ENCODE data around the gene GALNT1. TPM values are rescaled to one million over a fixed set of nuclear protein-coding genes. Genes with fewer than 3 reads are reported as not detected.

The GALNT1 gene
- total and polyA plus RNA-seq, 9 of the 15 experiments (the other 6 are each of a cell fraction or from before 2014, with no cell fraction given): 14.4 to 54.1 (median 36.6) TPM

DNA sequence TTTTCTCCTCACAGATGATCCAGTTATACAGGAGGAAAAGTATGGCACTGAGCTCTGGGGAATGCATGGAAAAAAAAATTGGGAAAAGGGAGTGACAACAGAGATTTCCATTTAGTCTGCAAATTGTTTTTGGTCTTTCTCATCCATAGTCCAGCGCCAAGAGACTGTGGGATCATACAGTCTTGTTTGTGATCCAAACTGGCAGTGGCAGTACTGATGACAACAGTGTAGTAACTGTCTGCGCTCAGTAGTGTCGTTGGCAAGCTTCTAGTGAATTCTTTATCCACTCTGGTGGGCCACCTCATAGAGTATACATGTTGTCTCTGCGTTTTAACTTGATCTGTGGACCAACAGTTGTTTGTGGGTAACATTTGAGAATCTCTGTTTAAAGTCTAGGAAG, 37.9 kb downstream of the GALNT1 start:
- in situ Hi-C loops (cut with MboI) (no loop called here), intact Hi-C loops (cut with micrococcal nuclease) (no loop called here)
- Histone ChIP-seq H4K20me1 (replicated peaks; ENCODE audit: control insufficient read depth, insufficient read depth, low read length) (no peaks in the 10 kb centered on the region), H3K9ac (ENCODE audit: insufficient read depth in 1 of 2, low read depth in 2 of 2, low read length in 2 of 2) (no peak overlapping the region), H3K79me2 (ENCODE audit: control insufficient read depth, insufficient read depth, low read length) (no peaks in the 10 kb centered on the region; the same call in 2 of the 3 replicates), H3K4me3 (no peak overlapping the region), H3K27me3 (ENCODE audit: control insufficient read depth in 2 of 2, insufficient read depth in 2 of 2, low read length in 2 of 2) (no peaks in the 10 kb centered on the region), H3K9me3 (replicated peaks; ENCODE audit: control insufficient read depth, insufficient read depth, low read depth, low read length) (no peaks in the 10 kb centered on the region), H3K4me2 (ENCODE audit: insufficient read depth, low read length) (no peak overlapping the region; the same call in 1 of the 2 replicates), H3K9me1 (ENCODE audit: control insufficient read depth, insufficient read depth, low read length) (no peaks in the 10 kb centered on the region), H2AFZ (ENCODE audit: low read depth, low read length) (no peak overlapping the region), H3K36me3 (ENCODE audit: control insufficient read depth, insufficient read depth, low read length) (no peaks in the 10 kb centered on the region), H3K27ac (ENCODE audit: extremely low read depth, low read depth, low read length) (no peak overlapping the region; the same call in 2 of the 3 replicates), H3K4me1 (replicated peaks in 1 of 2; ENCODE audit: control insufficient read depth in 2 of 2, insufficient read depth in 2 of 2, low read length in 2 of 2) (peaks cover 0 to 15% of the 10 kb centered on the region in 2 experiments; a peak in 3 of 5 replicates)
- 52% methylated on average over 4 of the region's 4 CpGs for WGBS (ENCODE audit: insufficient coverage, low coverage, missing lambda C conversion rate)
- ATAC-seq (peak; percentile 52), FAIRE-seq (no peak), DNase-seq (ENCODE audit: extremely low read depth in 1 of 4, low spot score in 3 of 4) (no peak)
- CTCF ChIA-PET (ENCODE audit: low intra/inter-chr PET ratio): no interaction called here
- BruUV-seq (replicated peaks): no TSS peak
- POLR2A ChIA-PET: interaction anchor here (0.6 to 3.8 kb wide), 3 partner anchors 10 to 37 kb away, joined by 3 to 22 read pairs (median 5); no protein-coding TSS in a partner anchor
- TF ChIP-seq NCOA6 (IDR thresholded peaks at IDR 0.05) (no peak), ZNF347 (CRISPR knock-in tag; IDR thresholded peaks at IDR 0.05; ENCODE audit: low read depth) (no peak), SRSF3 (IDR thresholded peaks at IDR 0.05; ENCODE audit: insufficient read depth, low read length) (no peak), FOXK1 (CRISPR knock-in tag; IDR thresholded peaks at IDR 0.05; ENCODE audit: borderline replicate concordance) (no peak)
- TF ChIP-seq, protein P1, sequence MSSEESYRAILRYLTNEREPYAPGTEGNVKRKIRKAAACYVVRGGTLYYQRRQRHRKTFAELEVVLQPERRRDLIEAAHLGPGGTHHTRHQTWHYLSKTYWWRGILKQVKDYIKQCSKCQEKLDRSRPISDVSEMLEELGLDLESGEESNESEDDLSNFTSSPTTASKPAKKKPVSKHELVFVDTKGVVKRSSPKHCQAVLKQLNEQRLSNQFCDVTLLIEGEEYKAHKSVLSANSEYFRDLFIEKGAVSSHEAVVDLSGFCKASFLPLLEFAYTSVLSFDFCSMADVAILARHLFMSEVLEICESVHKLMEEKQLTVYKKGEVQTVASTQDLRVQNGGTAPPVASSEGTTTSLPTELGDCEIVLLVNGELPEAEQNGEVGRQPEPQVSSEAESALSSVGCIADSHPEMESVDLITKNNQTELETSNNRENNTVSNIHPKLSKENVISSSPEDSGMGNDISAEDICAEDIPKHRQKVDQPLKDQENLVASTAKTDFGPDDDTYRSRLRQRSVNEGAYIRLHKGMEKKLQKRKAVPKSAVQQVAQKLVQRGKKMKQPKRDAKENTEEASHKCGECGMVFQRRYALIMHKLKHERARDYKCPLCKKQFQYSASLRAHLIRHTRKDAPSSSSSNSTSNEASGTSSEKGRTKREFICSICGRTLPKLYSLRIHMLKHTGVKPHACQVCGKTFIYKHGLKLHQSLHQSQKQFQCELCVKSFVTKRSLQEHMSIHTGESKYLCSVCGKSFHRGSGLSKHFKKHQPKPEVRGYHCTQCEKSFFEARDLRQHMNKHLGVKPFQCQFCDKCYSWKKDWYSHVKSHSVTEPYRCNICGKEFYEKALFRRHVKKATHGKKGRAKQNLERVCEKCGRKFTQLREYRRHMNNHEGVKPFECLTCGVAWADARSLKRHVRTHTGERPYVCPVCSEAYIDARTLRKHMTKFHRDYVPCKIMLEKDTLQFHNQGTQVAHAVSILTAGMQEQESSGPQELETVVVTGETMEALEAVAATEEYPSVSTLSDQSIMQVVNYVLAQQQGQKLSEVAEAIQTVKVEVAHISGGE (CRISPR knock-in tag; IDR thresholded peaks at IDR 0.05): no peak
- TF ChIP-seq, protein P2, sequence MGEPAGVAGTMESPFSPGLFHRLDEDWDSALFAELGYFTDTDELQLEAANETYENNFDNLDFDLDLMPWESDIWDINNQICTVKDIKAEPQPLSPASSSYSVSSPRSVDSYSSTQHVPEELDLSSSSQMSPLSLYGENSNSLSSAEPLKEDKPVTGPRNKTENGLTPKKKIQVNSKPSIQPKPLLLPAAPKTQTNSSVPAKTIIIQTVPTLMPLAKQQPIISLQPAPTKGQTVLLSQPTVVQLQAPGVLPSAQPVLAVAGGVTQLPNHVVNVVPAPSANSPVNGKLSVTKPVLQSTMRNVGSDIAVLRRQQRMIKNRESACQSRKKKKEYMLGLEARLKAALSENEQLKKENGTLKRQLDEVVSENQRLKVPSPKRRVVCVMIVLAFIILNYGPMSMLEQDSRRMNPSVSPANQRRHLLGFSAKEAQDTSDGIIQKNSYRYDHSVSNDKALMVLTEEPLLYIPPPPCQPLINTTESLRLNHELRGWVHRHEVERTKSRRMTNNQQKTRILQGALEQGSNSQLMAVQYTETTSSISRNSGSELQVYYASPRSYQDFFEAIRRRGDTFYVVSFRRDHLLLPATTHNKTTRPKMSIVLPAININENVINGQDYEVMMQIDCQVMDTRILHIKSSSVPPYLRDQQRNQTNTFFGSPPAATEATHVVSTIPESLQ (CRISPR knock-in tag; IDR thresholded peaks at IDR 0.05): no peak
- TF ChIP-seq, protein P3, sequence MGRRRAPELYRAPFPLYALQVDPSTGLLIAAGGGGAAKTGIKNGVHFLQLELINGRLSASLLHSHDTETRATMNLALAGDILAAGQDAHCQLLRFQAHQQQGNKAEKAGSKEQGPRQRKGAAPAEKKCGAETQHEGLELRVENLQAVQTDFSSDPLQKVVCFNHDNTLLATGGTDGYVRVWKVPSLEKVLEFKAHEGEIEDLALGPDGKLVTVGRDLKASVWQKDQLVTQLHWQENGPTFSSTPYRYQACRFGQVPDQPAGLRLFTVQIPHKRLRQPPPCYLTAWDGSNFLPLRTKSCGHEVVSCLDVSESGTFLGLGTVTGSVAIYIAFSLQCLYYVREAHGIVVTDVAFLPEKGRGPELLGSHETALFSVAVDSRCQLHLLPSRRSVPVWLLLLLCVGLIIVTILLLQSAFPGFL (CRISPR knock-in tag; IDR thresholded peaks at IDR 0.05): no peak
- TF ChIP-seq, protein P4, sequence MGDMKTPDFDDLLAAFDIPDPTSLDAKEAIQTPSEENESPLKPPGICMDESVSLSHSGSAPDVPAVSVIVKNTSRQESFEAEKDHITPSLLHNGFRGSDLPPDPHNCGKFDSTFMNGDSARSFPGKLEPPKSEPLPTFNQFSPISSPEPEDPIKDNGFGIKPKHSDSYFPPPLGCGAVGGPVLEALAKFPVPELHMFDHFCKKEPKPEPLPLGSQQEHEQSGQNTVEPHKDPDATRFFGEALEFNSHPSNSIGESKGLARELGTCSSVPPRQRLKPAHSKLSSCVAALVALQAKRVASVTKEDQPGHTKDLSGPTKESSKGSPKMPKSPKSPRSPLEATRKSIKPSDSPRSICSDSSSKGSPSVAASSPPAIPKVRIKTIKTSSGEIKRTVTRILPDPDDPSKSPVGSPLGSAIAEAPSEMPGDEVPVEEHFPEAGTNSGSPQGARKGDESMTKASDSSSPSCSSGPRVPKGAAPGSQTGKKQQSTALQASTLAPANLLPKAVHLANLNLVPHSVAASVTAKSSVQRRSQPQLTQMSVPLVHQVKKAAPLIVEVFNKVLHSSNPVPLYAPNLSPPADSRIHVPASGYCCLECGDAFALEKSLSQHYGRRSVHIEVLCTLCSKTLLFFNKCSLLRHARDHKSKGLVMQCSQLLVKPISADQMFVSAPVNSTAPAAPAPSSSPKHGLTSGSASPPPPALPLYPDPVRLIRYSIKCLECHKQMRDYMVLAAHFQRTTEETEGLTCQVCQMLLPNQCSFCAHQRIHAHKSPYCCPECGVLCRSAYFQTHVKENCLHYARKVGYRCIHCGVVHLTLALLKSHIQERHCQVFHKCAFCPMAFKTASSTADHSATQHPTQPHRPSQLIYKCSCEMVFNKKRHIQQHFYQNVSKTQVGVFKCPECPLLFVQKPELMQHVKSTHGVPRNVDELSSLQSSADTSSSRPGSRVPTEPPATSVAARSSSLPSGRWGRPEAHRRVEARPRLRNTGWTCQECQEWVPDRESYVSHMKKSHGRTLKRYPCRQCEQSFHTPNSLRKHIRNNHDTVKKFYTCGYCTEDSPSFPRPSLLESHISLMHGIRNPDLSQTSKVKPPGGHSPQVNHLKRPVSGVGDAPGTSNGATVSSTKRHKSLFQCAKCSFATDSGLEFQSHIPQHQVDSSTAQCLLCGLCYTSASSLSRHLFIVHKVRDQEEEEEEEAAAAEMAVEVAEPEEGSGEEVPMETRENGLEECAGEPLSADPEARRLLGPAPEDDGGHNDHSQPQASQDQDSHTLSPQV (IDR thresholded peaks at IDR 0.05): no peak

All from K562 (cell line).